Panc1 (cell line): ENCODE measurements around the gene HSD3B2. TPM values are rescaled to one million over a fixed set of nuclear protein-coding genes. Genes with fewer than 3 reads are reported as not detected.

ENCODE experiments used
- ATAC-seq: fragments of 200-7000 bp; cut with Tn5 transposase; 2 replicates; pipeline ENCODE4 v1.9.1; 2020; ENCODE audit warnings: mild to moderate bottlenecking, moderate library complexity
- BruUV-seq: library from RNA; stranded (reverse); fragments of 400-500 nt; replicated peaks from 2 replicates; lab custom pipeline; 2021; lab: Mats Ljungman, UMichigan
- CTCF ChIA-PET: fragments of 300-600 bp; sonication (Branson Sonifier 250); formaldehyde crosslinking; loops from one replicate; lab custom pipeline; 2022; ENCODE audit warnings: antibody characterized with exemption; lab: Charles Lee
- POLR2A ChIA-PET: fragments of 300-600 bp; sonication (Branson Sonifier 250); formaldehyde crosslinking; loops from one replicate; lab custom pipeline; 2022; ENCODE audit warnings: antibody characterized with exemption; lab: Charles Lee
- DNase-seq: peaks from one replicate; pipeline ENCODE4 v3.0.0-alpha.2; 2010; ENCODE audit warnings: low read depth, low spot score
- H3K27ac ChIP-seq: 2 replicates; pipeline ENCODE4 v1.5.1; 2011; ENCODE audit warnings: mild to moderate bottlenecking, low read length, inconsistent platforms
- H3K27me3 ChIP-seq: fragments of 200-500 bp; sonication (Bioruptor generic); 2 replicates; pipeline ENCODE4 v1.6.0; 2014; ENCODE audit warnings: low read length, inconsistent platforms; ENCODE audit not compliant: control insufficient read depth, insufficient read depth
- H3K36me3 ChIP-seq: fragments of 200-500 bp; sonication (Bioruptor generic); 2 replicates; pipeline ENCODE4 v1.5.1; 2014; ENCODE audit warnings: inconsistent platforms, mild to moderate bottlenecking, low read length, moderate library complexity; ENCODE audit not compliant: control insufficient read depth, insufficient read depth
- H3K4me1 ChIP-seq: 2 replicates; pipeline ENCODE4 v1.5.1; 2011; ENCODE audit warnings: inconsistent platforms, mild to moderate bottlenecking, low read length, moderate library complexity; ENCODE audit not compliant: control insufficient read depth, insufficient read depth
- H3K4me3 ChIP-seq, 2 experiments: 2 replicates each; pipeline ENCODE4 v1.5.1; 2011 to 2012; ENCODE audit warnings: low read depth in 2 of 2, low read length in 2 of 2, mild to moderate bottlenecking in 2 of 2, inconsistent platforms in 1 of 2, moderate library complexity in 1 of 2
- H3K9me3 ChIP-seq: fragments of 200-500 bp; sonication (Bioruptor generic); 2 replicates; pipeline ENCODE4 v1.5.1; 2014; ENCODE audit warnings: low read depth, mild to moderate bottlenecking, inconsistent platforms, low read length, moderate library complexity; ENCODE audit not compliant: control insufficient read depth, insufficient read depth
- CTCF ChIP-seq: fragments of 450-650 bp; IDR thresholded peaks from 2 replicates; pipeline ENCODE4 v1.5.1; 2017; ENCODE audit warnings: mild to moderate bottlenecking
- POLR2AphosphoS5 ChIP-seq: IDR thresholded peaks from 2 replicates; pipeline ENCODE4 v1.6.1; 2012; ENCODE audit warnings: mild to moderate bottlenecking, low read depth, low read length, moderate library complexity
- REST ChIP-seq, 2 experiments: IDR thresholded peaks; 2 replicates each; pipeline ENCODE4 v1.6.1; 2011 to 2012; ENCODE audit warnings: low read depth in 2 of 2, control low read depth in 1 of 2, low read length in 1 of 2, mild to moderate bottlenecking in 1 of 2, moderate library complexity in 1 of 2; ENCODE audit not compliant: insufficient read depth in 1 of 2
- SIN3A ChIP-seq: IDR thresholded peaks from 2 replicates; pipeline ENCODE4 v1.6.1; 2012; ENCODE audit warnings: low read depth, mild to moderate bottlenecking, low read length, moderate library complexity, borderline replicate concordance; ENCODE audit not compliant: insufficient read depth
- TCF7L2 ChIP-seq: IDR thresholded peaks from 2 replicates; pipeline ENCODE4 v1.6.1; 2011; ENCODE audit warnings: mild to moderate bottlenecking, low read depth, low read length, inconsistent platforms
- in situ Hi-C: cut with HindIII; loops from 2 replicates; pipeline ENCODE4 v1.10.0; 2016; ENCODE audit warnings: low sequenced_read_pairs, low pct_unique_long_range_greater_than_20kb
- intact Hi-C: fragments of 100-400 bp; cut with micrococcal nuclease; formaldehyde crosslinking; loops from one replicate; pipeline ENCODE4 v1.10.0; 2022; ENCODE audit not compliant: unreplicated experiment
- total RNA-seq: library from RNA; stranded (reverse); gene quantifications from one replicate; pipeline ENCODE4 v1.2.1, GENCODE V29; 2021; ENCODE audit not compliant: unreplicated experiment

HSD3B2 gene
- total RNA-seq, 1 experiment from 2014 or later, result 1.2 TPM

GRCh38 chr1:119428991-119429390, 14.0 kb downstream of the HSD3B2 start:
- no peak for ATAC-seq
- CTCF ChIA-PET, result no interaction called here

GRCh38 chr1:119429687-119430086, 14.7 kb downstream of the HSD3B2 start:
- H3K27ac ChIP-seq, result no peak overlapping the region
- no peaks in the 10 kb centered on the region for H3K4me1 ChIP-seq
- H3K36me3 ChIP-seq, result no peaks in the 10 kb centered on the region
- no TSS peak for BruUV-seq
- ChIA-PET POLR2A (no interaction called here), CTCF (no interaction called here)
- no peak overlapping the region for H3K4me3 ChIP-seq
- H3K27me3 ChIP-seq, result peaks cover 11% of the 10 kb centered on the region; the same call in 1 of the 2 replicates
- intact Hi-C loops, result no loop called here
- TF ChIP-seq SIN3A, result no peak
- no peak for ATAC-seq
- in situ Hi-C loops, result no loop called here
- no peaks in the 10 kb centered on the region for H3K9me3 ChIP-seq
- no peak for DNase-seq

More at GRCh38 chr1:119428991-119429390, 14.0 kb downstream of the HSD3B2 start:
- TF ChIP-seq POLR2AphosphoS5 (no peak), SIN3A (no peak), REST (IDR thresholded peaks at IDR 0.05; ENCODE audit: insufficient read depth in 1 of 2, low read depth in 2 of 2, low read length in 1 of 2) (no peak), CTCF (no peak), TCF7L2 (no peak)
- intact Hi-C loops (no loop called here), in situ Hi-C loops (no loop called here)
- Histone ChIP-seq H3K27ac (no peak overlapping the region), H3K36me3 (no peaks in the 10 kb centered on the region), H3K4me3 (no peak overlapping the region), H3K27me3 (peaks cover 11% of the 10 kb centered on the region; the same call in 1 of the 2 replicates), H3K4me1 (no peaks in the 10 kb centered on the region), H3K9me3 (no peaks in the 10 kb centered on the region)
- POLR2A ChIA-PET, result no interaction called here
- DNase-seq, result no peak
- BruUV-seq, result no TSS peak

GRCh38 chr1:119430486-119430885, 15.5 kb downstream of the HSD3B2 start:
- DNase-seq (no peak), ATAC-seq (no peak)
- Histone ChIP-seq H3K27ac (no peak overlapping the region), H3K9me3 (no peaks in the 10 kb centered on the region), H3K27me3 (peaks cover 11% of the 10 kb centered on the region; the same call in 1 of the 2 replicates), H3K4me1 (no peaks in the 10 kb centered on the region), H3K4me3 (no peak overlapping the region), H3K36me3 (no peaks in the 10 kb centered on the region)
- no peak for TF ChIP-seq TCF7L2
- TF ChIP-seq SIN3A, result no peak
- TF ChIP-seq POLR2AphosphoS5, result no peak
- no peak for TF ChIP-seq REST (IDR thresholded peaks at IDR 0.05; ENCODE audit: insufficient read depth in 1 of 2, low read depth in 2 of 2, low read length in 1 of 2)
- no peak for TF ChIP-seq CTCF
- intact Hi-C loops (no loop called here), in situ Hi-C loops (no loop called here)
- no TSS peak for BruUV-seq
- CTCF ChIA-PET, result no interaction called here
- POLR2A ChIA-PET, result no interaction called here
